BJ (cell line): ENCODE data around the gene LNPEP. TPM values are rescaled to one million over a fixed set of nuclear protein-coding genes. Genes with fewer than 3 reads are reported as not detected.

Source experiments
- CTCF ChIA-PET: fragments of 350-600 bp; formaldehyde crosslinking; extraction: SDS; loops from one replicate; lab custom pipeline; 2021; ENCODE audit warnings: antibody characterized with exemption, inconsistent platforms; lab: Yijun Ruan, JAX
- POLR2A ChIA-PET: fragments of 300-600 bp; sonication (Branson Sonifier 250); formaldehyde crosslinking; extraction: SDS; loops from one replicate; lab custom pipeline; 2021; ENCODE audit warnings: antibody characterized with exemption; lab: Charles Lee
- DNase-seq: peaks from one replicate; pipeline ENCODE4 v3.0.0-alpha.2; 2011; ENCODE audit warnings: low read depth
- H3K27me3 ChIP-seq: 2 replicates; pipeline ENCODE4 v1.6.0; 2011; ENCODE audit warnings: low read length; ENCODE audit not compliant: control insufficient read depth, insufficient read depth
- H3K36me3 ChIP-seq: 2 replicates; pipeline ENCODE4 v1.5.1; 2011; ENCODE audit warnings: low read length; ENCODE audit not compliant: control insufficient read depth, insufficient read depth
- H3K4me3 ChIP-seq: 2 replicates; pipeline ENCODE4 v1.5.1; 2011; ENCODE audit warnings: low read depth, mild to moderate bottlenecking, control low read depth, low read length
- polyA plus RNA-seq: library from polyadenylated mRNA; depleted of rRNA; stranded (reverse); fragments of >200 nt; gene quantifications from 2 replicates; pipeline ENCODE4 v1.2.3, GENCODE V29; 2011
- TF ChIP-seq, protein P1 (sequence below): IDR thresholded peaks from 2 replicates; pipeline ENCODE4 v1.5.1; 2011; ENCODE audit warnings: low read depth, mild to moderate bottlenecking, control low read depth, inconsistent platforms, low read length, moderate library complexity; ENCODE audit not compliant: insufficient read depth

The LNPEP gene
- polyA plus RNA-seq, 1 experiment = 6.3 TPM

DNA sequence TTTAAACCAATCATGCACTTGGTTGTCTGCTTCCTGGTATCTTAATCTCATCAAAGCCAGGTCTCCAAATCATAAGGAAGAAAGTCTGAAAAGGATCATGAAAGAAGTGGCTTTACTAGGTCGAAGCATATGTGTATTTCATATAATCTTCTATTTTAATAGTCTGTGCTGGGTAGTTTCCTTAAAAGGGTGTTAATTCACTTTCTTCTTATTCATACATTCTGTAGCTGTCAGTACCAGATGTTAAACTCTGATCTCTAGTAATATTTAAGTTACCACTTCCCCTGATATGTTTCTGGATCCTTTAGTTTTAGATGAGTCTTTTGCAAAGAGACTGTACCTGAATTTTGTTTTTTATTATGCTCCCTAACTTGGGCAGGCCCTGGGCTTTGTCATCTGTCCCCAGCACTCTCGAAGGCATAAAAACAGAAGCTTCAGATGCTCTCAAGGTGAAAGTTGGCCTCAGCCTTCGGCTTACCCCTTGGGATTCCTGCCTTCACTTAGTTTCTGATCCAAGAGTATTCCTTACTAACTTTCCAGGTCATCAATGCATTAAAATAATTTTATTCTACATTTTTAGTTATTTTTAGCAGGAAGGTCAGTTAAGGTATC is 15.0 kb upstream of the LNPEP start:
- ChIA-PET CTCF (no interaction called here), POLR2A (no interaction called here)
- Histone ChIP-seq H3K27me3 (no peaks in the 10 kb centered on the region), H3K36me3 (no peaks in the 10 kb centered on the region), H3K4me3 (no peak overlapping the region)
- DNase-seq = no peak
- TF ChIP-seq, protein P1, sequence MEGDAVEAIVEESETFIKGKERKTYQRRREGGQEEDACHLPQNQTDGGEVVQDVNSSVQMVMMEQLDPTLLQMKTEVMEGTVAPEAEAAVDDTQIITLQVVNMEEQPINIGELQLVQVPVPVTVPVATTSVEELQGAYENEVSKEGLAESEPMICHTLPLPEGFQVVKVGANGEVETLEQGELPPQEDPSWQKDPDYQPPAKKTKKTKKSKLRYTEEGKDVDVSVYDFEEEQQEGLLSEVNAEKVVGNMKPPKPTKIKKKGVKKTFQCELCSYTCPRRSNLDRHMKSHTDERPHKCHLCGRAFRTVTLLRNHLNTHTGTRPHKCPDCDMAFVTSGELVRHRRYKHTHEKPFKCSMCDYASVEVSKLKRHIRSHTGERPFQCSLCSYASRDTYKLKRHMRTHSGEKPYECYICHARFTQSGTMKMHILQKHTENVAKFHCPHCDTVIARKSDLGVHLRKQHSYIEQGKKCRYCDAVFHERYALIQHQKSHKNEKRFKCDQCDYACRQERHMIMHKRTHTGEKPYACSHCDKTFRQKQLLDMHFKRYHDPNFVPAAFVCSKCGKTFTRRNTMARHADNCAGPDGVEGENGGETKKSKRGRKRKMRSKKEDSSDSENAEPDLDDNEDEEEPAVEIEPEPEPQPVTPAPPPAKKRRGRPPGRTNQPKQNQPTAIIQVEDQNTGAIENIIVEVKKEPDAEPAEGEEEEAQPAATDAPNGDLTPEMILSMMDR = no peak

GRCh38 chr5:96922499-96923244 is 13.2 kb upstream of the LNPEP start:
- Histone ChIP-seq H3K4me3 (no peak overlapping the region), H3K36me3 (no peaks in the 10 kb centered on the region), H3K27me3 (no peaks in the 10 kb centered on the region)
- ChIA-PET POLR2A (no interaction called here), CTCF (interaction anchor here (0.7 to 1.6 kb wide), 2 partner anchors 8 to 432 kb away, joined by 3 to 7 read pairs; no protein-coding TSS in a partner anchor)
- TF ChIP-seq, protein P1 = no peak
- no peak for DNase-seq

- H3K27me3 ChIP-seq = no peaks in the 10 kb centered on the region
- H3K36me3 ChIP-seq = no peaks in the 10 kb centered on the region
- no peak overlapping the region for H3K4me3 ChIP-seq
- CTCF ChIA-PET = no interaction called here
- POLR2A ChIA-PET = no interaction called here
- DNase-seq = no peak
- TF ChIP-seq, protein P1 = no peak
These were observed 11.8 kb upstream of the LNPEP start for GRCh38 chr5:96924016-96924443.

- Histone ChIP-seq H3K4me3 (no peak overlapping the region), H3K27me3 (no peaks in the 10 kb centered on the region), H3K36me3 (no peaks in the 10 kb centered on the region)
- DNase-seq = no peak
- ChIA-PET CTCF (no interaction called here), POLR2A (no interaction called here)
- TF ChIP-seq, protein P1 = no peak
These were observed 9.6 kb upstream of the LNPEP start for GRCh38 chr5:96926276-96926675.

GRCh38 chr5:96927008-96927407 is 8.9 kb upstream of the LNPEP start:
- Histone ChIP-seq H3K36me3 (no peaks in the 10 kb centered on the region), H3K4me3 (no peak overlapping the region), H3K27me3 (no peaks in the 10 kb centered on the region)
- TF ChIP-seq, protein P1 = no peak
- CTCF ChIA-PET = interaction anchor here (0.8 kb wide), 1 partner anchor 174 kb away, joined by 3 read pairs; no protein-coding TSS in a partner anchor
- POLR2A ChIA-PET = no interaction called here
- no peak for DNase-seq
